PC-3 (cell line): ENCODE data around the gene CACNA1B.
"Not testable (repeated sequence)": the region's sequence is repeated elsewhere in the genome, so short reads cannot be mapped to it uniquely, and the experiment has no call there.

Source experiments
- CTCF ChIP-seq: fragments of 300-600 bp; sonication (generic); conservative IDR thresholded peaks from 2 replicates; pipeline ENCODE4 v1.5.1; 2017; ENCODE audit warnings: antibody characterized with exemption, low read depth, mild to moderate bottlenecking, low read length
- EZH2 ChIP-seq: fragments of 300-600 bp; sonication (generic); IDR thresholded peaks from one replicate; pipeline ENCODE4 v1.6.1; 2017; ENCODE audit warnings: antibody characterized with exemption, mild to moderate bottlenecking, low read length; ENCODE audit not compliant: unreplicated experiment
- EZH2phosphoT487 ChIP-seq: fragments of 300-600 bp; sonication (generic); IDR thresholded peaks from 2 replicates; pipeline ENCODE4 v1.6.1; 2018; ENCODE audit warnings: mild to moderate bottlenecking, antibody characterized with exemption, low read length, borderline replicate concordance

GRCh38 chr9:138019514-138019913, 141.9 kb downstream of the CACNA1B start:
- TF ChIP-seq EZH2phosphoT487, CTCF, EZH2: not testable (repeated sequence)
